PFSK-1 (cell line): ENCODE results near the gene KCMF1.

Source experiments
- FOXP2 ChIP-seq: optimal IDR thresholded peaks from 2 replicates; pipeline ENCODE3; 2011; ENCODE audit warnings: borderline replicate concordance, control low read depth, inconsistent platforms; ENCODE audit not compliant: insufficient read depth; ENCODE audit errors: extremely low read length, extremely low read depth
- POLR2AphosphoS5 ChIP-seq: IDR thresholded peaks from 2 replicates; pipeline ENCODE4 v1.6.1; 2012; ENCODE audit warnings: low read depth, mild to moderate bottlenecking, control low read depth, low read length, moderate library complexity

- TF ChIP-seq FOXP2 (no peak), POLR2AphosphoS5 (no peak)
These were observed 95.2 kb downstream of the KCMF1 start for GRCh38 chr2:85066006-85066740.
